T47D (cell line): ENCODE results near the gene TDP1.

Source experiments
- DNase-seq, 2 experiments: peaks; one replicate each; pipeline versions ENCODE4 v3.0.0 to v3.0.0-alpha.2; 2011 to 2012; ENCODE audit warnings: low read depth in 1 of 2, low spot score in 1 of 2
- JUND ChIP-seq: IDR thresholded peaks from 2 replicates; pipeline ENCODE4 v1.6.1; 2012; ENCODE audit warnings: low read depth
- in situ Hi-C: cut with HindIII; loops from 2 replicates; pipeline ENCODE4 v1.10.0; 2016; ENCODE audit warnings: low sequenced_read_pairs, low pct_unique_long_range_greater_than_20kb

The TDP1 gene

DNA sequence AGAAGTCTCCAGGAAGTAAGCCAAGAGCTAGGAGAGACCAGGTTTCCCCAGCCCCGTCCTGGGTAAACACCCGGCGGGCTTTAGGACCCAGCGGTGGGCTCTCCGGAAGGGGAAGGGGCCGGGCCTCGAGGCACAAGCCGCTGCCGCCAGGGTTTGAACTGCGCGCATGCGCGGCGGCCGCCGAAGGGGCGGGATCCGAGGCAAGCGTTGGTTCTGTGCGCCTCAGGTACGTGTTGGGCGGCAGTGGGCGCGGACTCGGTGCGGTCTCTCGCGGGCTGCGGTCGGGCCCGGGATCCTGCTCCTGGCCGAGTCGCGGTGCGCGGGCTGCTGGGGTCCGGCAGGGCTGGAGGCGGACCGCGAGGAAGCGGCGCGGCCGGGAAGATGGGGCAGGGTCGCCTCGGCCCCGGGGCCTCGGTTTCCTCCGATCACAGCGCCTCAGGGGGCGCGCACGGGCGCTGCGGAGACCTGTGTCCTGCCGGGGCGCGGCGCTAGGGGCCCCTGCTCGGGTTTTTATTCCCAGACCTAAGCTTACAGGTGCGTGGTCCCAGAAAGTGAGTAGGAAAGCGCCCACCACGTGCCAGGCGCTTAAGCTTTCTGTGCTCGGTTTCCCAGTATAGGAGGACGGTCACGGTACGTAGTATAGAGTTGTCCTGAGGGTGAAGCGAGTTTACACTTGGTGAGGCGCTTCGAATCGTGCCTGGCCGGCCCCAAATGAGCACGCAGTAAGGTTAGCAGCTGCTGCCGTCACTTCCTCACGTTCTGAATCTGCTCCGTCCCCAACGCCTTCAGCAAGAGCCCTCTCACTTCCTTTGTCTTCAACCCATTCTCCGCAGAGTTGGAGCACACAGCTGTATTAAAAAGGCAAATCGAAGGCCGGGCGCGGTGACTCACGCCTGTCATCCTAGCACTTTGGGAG, at the start of gene TDP1:
TSS of gene TDP1 (plus strand) at position 183 of the 916 bp plus-strand sequence. CDS start 7,188 bp downstream, outside the sequence.
- peak; percentile 98 for DNase-seq
- TF ChIP-seq JUND = no peak
- in situ Hi-C loops = no loop called here

DNA sequence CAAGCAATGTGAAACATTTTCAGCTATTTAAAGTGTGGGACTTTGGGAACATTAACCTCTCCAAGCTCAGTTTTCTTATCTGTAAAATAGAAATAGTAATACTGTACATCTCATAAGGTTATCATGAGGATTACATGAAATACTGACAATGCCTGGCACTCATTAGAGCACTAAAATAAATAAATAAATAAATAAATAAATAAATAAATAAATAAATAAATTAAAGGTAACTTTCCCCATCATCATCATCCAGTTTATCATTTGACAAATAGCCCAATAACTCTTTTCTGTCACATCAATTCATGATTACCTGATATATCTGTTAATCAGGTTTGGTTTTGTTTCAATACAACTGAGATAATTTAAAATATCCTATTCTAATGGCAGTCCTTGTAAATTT, 49.7 kb upstream of the TDP1 start:
- TF ChIP-seq JUND = no peak
- in situ Hi-C loops = no loop called here
- DNase-seq = no peak

- in situ Hi-C loops = no loop called here
- no peak for TF ChIP-seq JUND
- no peak for DNase-seq
These were observed 48.1 kb upstream of the TDP1 start for GRCh38 chr14:89907655-89908054.

DNA sequence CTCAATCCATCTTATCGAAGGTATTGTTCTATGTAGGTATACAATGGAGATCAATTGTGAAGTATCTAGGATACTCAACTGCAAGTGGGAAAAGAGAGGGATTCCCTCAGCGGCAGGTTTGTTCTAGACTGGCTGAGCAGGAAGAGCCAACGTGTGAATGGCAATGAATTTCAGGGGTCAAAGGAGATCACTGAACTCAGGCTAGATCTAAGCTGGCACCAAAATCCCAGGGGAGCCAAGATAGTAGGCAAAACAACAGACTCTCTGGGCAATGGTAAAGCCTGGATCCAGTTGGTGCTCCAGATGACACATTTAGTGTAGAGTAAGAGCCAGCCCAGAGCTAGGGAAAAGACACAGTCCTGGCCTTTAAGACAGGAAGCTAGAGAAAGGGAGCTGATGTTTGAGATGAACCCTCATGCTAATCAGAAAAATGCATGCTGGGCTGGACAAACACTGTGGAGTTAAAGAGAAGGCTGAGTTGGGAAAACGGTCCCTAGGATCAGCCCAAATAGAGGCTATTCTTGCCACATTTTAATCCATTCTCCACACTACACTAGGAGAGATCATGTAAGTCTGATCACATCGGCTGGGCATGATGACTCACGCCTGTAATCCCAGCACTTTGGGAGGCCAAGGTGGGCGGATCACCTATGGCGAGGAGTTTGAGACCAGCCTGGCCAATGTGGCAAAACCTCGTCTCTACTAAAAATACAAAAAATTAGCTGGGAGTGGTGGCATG, 46.8 kb upstream of the TDP1 start:
- DNase-seq = no peak
- no peak for TF ChIP-seq JUND
- in situ Hi-C loops = no loop called here

GRCh38 chr14:89909586-89909985, 46.1 kb upstream of the TDP1 start:
- in situ Hi-C loops = no loop called here
- no peak for DNase-seq
- no peak for TF ChIP-seq JUND

GRCh38 chr14:89910691-89911009, 45.1 kb upstream of the TDP1 start:
- TF ChIP-seq JUND = no peak
- in situ Hi-C loops = no loop called here
- no peak for DNase-seq

GRCh38 chr14:89911010-89911919, 44.5 kb upstream of the TDP1 start:
- peak in 1 of 2 experiments; percentile 33 for DNase-seq
- no peak for TF ChIP-seq JUND
- in situ Hi-C loops = no loop called here

GRCh38 chr14:89912221-89912620, 43.5 kb upstream of the TDP1 start:
- DNase-seq = no peak
- in situ Hi-C loops = no loop called here
- no peak for TF ChIP-seq JUND

GRCh38 chr14:89912667-89913211, 43.0 kb upstream of the TDP1 start:
- no peak for TF ChIP-seq JUND
- in situ Hi-C loops = no loop called here
- DNase-seq = no peak

DNA sequence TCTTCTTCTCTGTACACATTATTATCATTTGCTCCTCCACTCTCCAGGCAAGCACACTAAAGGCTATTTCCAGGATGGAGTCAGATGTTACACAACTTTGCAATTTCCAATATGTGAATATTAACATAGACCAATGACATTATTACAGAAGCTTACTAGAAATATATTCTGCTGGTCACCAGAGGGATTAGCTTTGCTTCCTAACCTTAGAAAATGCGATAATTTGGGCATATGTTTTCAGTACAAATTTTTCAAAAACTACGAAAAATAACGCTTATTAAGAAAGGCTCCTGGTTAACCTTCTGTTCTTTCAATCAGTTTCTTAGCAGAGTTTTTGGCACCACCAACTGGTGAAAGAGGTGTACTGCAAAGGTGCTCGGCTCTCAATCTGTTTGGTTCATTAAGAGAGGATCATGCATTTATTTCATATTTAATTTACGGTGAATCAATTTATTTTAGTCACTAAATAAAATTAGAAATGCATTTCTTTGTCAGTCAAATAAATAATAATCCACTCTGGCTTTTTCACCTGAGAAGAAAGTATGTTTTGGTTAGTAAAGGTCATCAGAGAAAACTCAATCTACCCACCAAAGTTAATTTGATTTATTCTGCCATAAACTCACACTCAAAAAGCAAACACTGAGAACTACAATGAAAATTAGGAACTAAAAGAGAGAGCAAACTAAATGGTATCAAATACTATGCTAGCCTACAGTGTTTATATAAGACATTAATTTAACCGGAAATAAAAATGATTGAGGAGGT, 40.4 kb upstream of the TDP1 start:
- in situ Hi-C loops = no loop called here
- DNase-seq = peak; percentile 45 to 76
- TF ChIP-seq JUND = no peak

GRCh38 chr14:89918721-89919120, 37.0 kb upstream of the TDP1 start:
- in situ Hi-C loops = no loop called here
- TF ChIP-seq JUND = no peak
- DNase-seq = no peak
